NT2/D1 (cell line): ENCODE measurements around the gene SIX1.

Source experiments
- SUZ12 ChIP-seq: IDR thresholded peaks from 2 replicates; pipeline ENCODE4 v1.6.1; 2011; ENCODE audit not compliant: insufficient read length, insufficient read depth; ENCODE audit errors: extremely low read depth
- YY1 ChIP-seq: IDR thresholded peaks from 2 replicates; pipeline ENCODE4 v1.6.1; 2011; ENCODE audit not compliant: insufficient read length, insufficient read depth
- ZNF274 ChIP-seq: IDR thresholded peaks from 2 replicates; pipeline ENCODE4 v1.6.1; 2011; ENCODE audit warnings: mild to moderate bottlenecking, low read depth, low read length

- TF ChIP-seq ZNF274 (no peak), SUZ12 (no peak), YY1 (no peak)
Observed at GRCh38 chr14:60658211-60658690, 9.0 kb upstream of the SIX1 start.
